GM21786 (cell line): Measurements from ENCODE around the gene ORM1.
"Not testable (repeated sequence)": the region's sequence is repeated elsewhere in the genome, so short reads cannot be mapped to it uniquely, and the experiment has no call there.

Experiments used
- ATAC-seq: cut with Tn5 transposase; IDR thresholded peaks from one replicate; pipeline ENCODE4 v1.9.1; 2021; ENCODE audit not compliant: unreplicated experiment

The ORM1 gene

GRCh38 chr9:114322831-114323531, at the start of gene ORM1:
TSS of gene ORM1 (plus strand) at chr9:114323098. CDS start at chr9:114323134, 36 bp downstream.
- not testable (repeated sequence) for ATAC-seq

- no peak for ATAC-seq
Measured at GRCh38 chr9:114273461-114273881, 49.4 kb upstream of the ORM1 start.

GRCh38 chr9:114274217-114274616, 48.7 kb upstream of the ORM1 start:
- no peak for ATAC-seq

- no peak for ATAC-seq
Measured at GRCh38 chr9:114275246-114276004, 47.5 kb upstream of the ORM1 start.

- no peak for ATAC-seq
Measured at GRCh38 chr9:114276908-114277821, 45.7 kb upstream of the ORM1 start.

GRCh38 chr9:114278356-114278755, 44.5 kb upstream of the ORM1 start:
- ATAC-seq: no peak

GRCh38 chr9:114278881-114279570, 43.9 kb upstream of the ORM1 start:
- ATAC-seq: no peak

GRCh38 chr9:114279693-114280092, 43.2 kb upstream of the ORM1 start:
- ATAC-seq: no peak

GRCh38 chr9:114280636-114281472, 42.0 kb upstream of the ORM1 start:
- ATAC-seq: no peak

- ATAC-seq: no peak
Measured at GRCh38 chr9:114281473-114282103, 41.3 kb upstream of the ORM1 start.

GRCh38 chr9:114282104-114282485, 40.8 kb upstream of the ORM1 start:
- no peak for ATAC-seq

GRCh38 chr9:114282507-114282906, 40.4 kb upstream of the ORM1 start:
- ATAC-seq: no peak

- no peak for ATAC-seq
Measured at GRCh38 chr9:114282926-114283325, 40.0 kb upstream of the ORM1 start.

- no peak for ATAC-seq
Measured at GRCh38 chr9:114283551-114284111, 39.3 kb upstream of the ORM1 start.

- ATAC-seq: no peak
Measured at GRCh38 chr9:114284316-114285060, 38.4 kb upstream of the ORM1 start.

GRCh38 chr9:114285166-114285867, 37.6 kb upstream of the ORM1 start:
- no peak for ATAC-seq

- no peak for ATAC-seq
Measured at GRCh38 chr9:114286146-114286679, 36.7 kb upstream of the ORM1 start.
